GM23338 (cell line): Measurements from ENCODE around the gene TMEM87B. TPM values are rescaled to one million over a fixed set of nuclear protein-coding genes. Genes with fewer than 3 reads are reported as not detected.

Experiments
- ATAC-seq: fragments of 200-7000 bp; cut with Tn5 transposase; 3 replicates; pipeline ENCODE4 v1.9.1; 2020
- DNase-seq: peaks from one replicate; pipeline ENCODE4 v3.0.0-alpha.2; 2015; ENCODE audit warnings: low spot score
- H2AFZ ChIP-seq: fragments of 200-600 bp; sonication (generic); 2 replicates; pipeline ENCODE4 v1.8.0; 2016; ENCODE audit warnings: antibody characterized with exemption, mild to moderate bottlenecking, moderate library complexity
- H3F3A ChIP-seq: fragments of 200-600 bp; sonication (generic); replicated peaks from 2 replicates; pipeline ENCODE4 v1.8.0; 2017; ENCODE audit warnings: antibody characterized with exemption, mixed run types, low read depth
- H3K27ac ChIP-seq: fragments of 200-600 bp; sonication (generic); 2 replicates; pipeline ENCODE4 v1.6.1; 2016; ENCODE audit warnings: low read depth
- H3K27me3 ChIP-seq: fragments of 200-600 bp; sonication (generic); 2 replicates; pipeline ENCODE4 v1.8.0; 2016; ENCODE audit warnings: mild to moderate bottlenecking, mixed run types, moderate library complexity; ENCODE audit not compliant: insufficient read depth
- H3K36me3 ChIP-seq: fragments of 200-600 bp; sonication (generic); 2 replicates; pipeline ENCODE4 v1.8.0; 2016; ENCODE audit warnings: mild to moderate bottlenecking; ENCODE audit not compliant: insufficient read depth
- H3K4me1 ChIP-seq: fragments of 200-600 bp; sonication (generic); 2 replicates; pipeline ENCODE4 v1.8.0; 2016; ENCODE audit warnings: mild to moderate bottlenecking, moderate library complexity; ENCODE audit not compliant: insufficient read depth
- H3K4me2 ChIP-seq: fragments of 200-600 bp; sonication (generic); 2 replicates; pipeline ENCODE4 v1.7.1; 2017; ENCODE audit warnings: mixed run types
- H3K4me3 ChIP-seq: fragments of 200-600 bp; sonication (generic); 2 replicates; pipeline ENCODE4 v1.6.1; 2016; ENCODE audit warnings: mixed run types
- H3K79me2 ChIP-seq: fragments of 200-600 bp; sonication (generic); replicated peaks from 2 replicates; pipeline ENCODE4 v1.8.0; 2017; ENCODE audit warnings: mild to moderate bottlenecking; ENCODE audit not compliant: insufficient read depth
- H3K9me2 ChIP-seq: fragments of 200-600 bp; sonication (generic); 2 replicates; pipeline ENCODE4 v1.8.0; 2017; ENCODE audit not compliant: insufficient read depth
- H4K20me1 ChIP-seq: fragments of 200-600 bp; sonication (generic); replicated peaks from 2 replicates; pipeline ENCODE4 v1.8.0; 2017; ENCODE audit warnings: mild to moderate bottlenecking; ENCODE audit not compliant: insufficient read depth
- H3K27ac Mint-ChIP-seq: 2 replicates; pipeline ENCODE4 v1.8.0; 2020; ENCODE audit warnings: inconsistent platforms, mild to moderate bottlenecking, moderate library complexity, mixed read lengths
- H3K27me3 Mint-ChIP-seq: 3 replicates; pipeline ENCODE4 v1.8.0; 2022; ENCODE audit warnings: low read depth, mild to moderate bottlenecking, moderate library complexity, mixed read lengths, inconsistent platforms; ENCODE audit not compliant: insufficient read depth, poor library complexity
- H3K36me3 Mint-ChIP-seq: 3 replicates; pipeline ENCODE4 v1.8.0; 2021; ENCODE audit warnings: low read depth, mild to moderate bottlenecking, inconsistent platforms, moderate library complexity, mixed read lengths
- H3K4me1 Mint-ChIP-seq: 3 replicates; pipeline ENCODE4 v1.8.0; 2020; ENCODE audit warnings: mild to moderate bottlenecking, inconsistent platforms, mixed read lengths
- H3K4me3 Mint-ChIP-seq: 3 replicates; pipeline ENCODE4 v1.8.0; 2021; ENCODE audit warnings: moderate library complexity, mild to moderate bottlenecking, inconsistent platforms, mixed read lengths
- H3K9me3 Mint-ChIP-seq: 3 replicates; pipeline ENCODE4 v1.8.0; 2020; ENCODE audit warnings: moderate library complexity, mild to moderate bottlenecking, inconsistent platforms, mixed read lengths
- CREB1 ChIP-seq: fragments of 250-450 bp; sonication (Bioruptor Pico); IDR thresholded peaks from 2 replicates; pipeline ENCODE4 v1.5.0; 2020; ENCODE audit warnings: low read depth, mild to moderate bottlenecking, moderate library complexity
- EZH2 ChIP-seq: fragments of 200-600 bp; sonication (generic); IDR thresholded peaks from one replicate; pipeline ENCODE4 v1.8.0; 2017; ENCODE audit warnings: antibody characterized with exemption, mild to moderate bottlenecking, low read depth; ENCODE audit not compliant: unreplicated experiment
- EZH2phosphoT487 ChIP-seq: fragments of 200-600 bp; sonication (generic); IDR thresholded peaks from one replicate; pipeline ENCODE4 v1.8.1; 2018; ENCODE audit warnings: antibody characterized with exemption; ENCODE audit not compliant: unreplicated experiment
- JUNB ChIP-seq: IDR thresholded peaks from one replicate; pipeline ENCODE4 v1.6.1; 2016; ENCODE audit warnings: antibody characterized with exemption; ENCODE audit not compliant: unreplicated experiment
- NANOG ChIP-seq: IDR thresholded peaks from 2 replicates; pipeline ENCODE4 v1.6.1; 2016; ENCODE audit warnings: antibody characterized with exemption, borderline replicate concordance
- STAT1 ChIP-seq: IDR thresholded peaks from one replicate; pipeline ENCODE4 v1.6.1; 2016; ENCODE audit warnings: antibody characterized with exemption; ENCODE audit not compliant: unreplicated experiment
- ZNF331 ChIP-seq: fragments of 250-450 bp; sonication (Bioruptor Pico); IDR thresholded peaks from 2 replicates; pipeline ENCODE4 v1.5.0; 2020; ENCODE audit warnings: low read depth, mild to moderate bottlenecking, moderate library complexity
- polyA plus RNA-seq: library from polyadenylated mRNA; unstranded; fragments of >200 nt; fragmentation: Nextera tagmentation; extraction: Ambion mirVana; gene quantifications from 2 replicates; pipeline ENCODE4 v1.2.1, GENCODE V29; 2016
- total RNA-seq: library from RNA; depleted of rRNA; stranded (reverse); fragments of >200 nt; shearing (Covaris generic); gene quantifications from 2 replicates; pipeline ENCODE4 v1.2.3, GENCODE V29; 2014
- TF ChIP-seq, protein P1 (sequence below), 2 experiments: fragments of 200-600 bp in 1 of 2; sonication (generic) in 1 of 2; conservative IDR thresholded peaks; 2 replicates each; pipeline versions ENCODE4 v1.5.1 to v1.6.1; 2016 to 2017; ENCODE audit warnings: antibody characterized with exemption in 2 of 2, low read depth in 2 of 2, mild to moderate bottlenecking in 2 of 2, moderate library complexity in 1 of 2
- TF ChIP-seq, protein P2 (sequence below): IDR thresholded peaks from 2 replicates; pipeline ENCODE4 v1.6.1; 2016; ENCODE audit warnings: antibody characterized with exemption
- TF ChIP-seq, protein P3 (sequence below): IDR thresholded peaks from one replicate; pipeline ENCODE4 v1.6.1; 2018; ENCODE audit warnings: antibody characterized with exemption; ENCODE audit not compliant: unreplicated experiment

TMEM87B gene
- total and polyA plus RNA-seq, 2 experiments from 2014 or later: 7.0 to 15.4 TPM

DNA sequence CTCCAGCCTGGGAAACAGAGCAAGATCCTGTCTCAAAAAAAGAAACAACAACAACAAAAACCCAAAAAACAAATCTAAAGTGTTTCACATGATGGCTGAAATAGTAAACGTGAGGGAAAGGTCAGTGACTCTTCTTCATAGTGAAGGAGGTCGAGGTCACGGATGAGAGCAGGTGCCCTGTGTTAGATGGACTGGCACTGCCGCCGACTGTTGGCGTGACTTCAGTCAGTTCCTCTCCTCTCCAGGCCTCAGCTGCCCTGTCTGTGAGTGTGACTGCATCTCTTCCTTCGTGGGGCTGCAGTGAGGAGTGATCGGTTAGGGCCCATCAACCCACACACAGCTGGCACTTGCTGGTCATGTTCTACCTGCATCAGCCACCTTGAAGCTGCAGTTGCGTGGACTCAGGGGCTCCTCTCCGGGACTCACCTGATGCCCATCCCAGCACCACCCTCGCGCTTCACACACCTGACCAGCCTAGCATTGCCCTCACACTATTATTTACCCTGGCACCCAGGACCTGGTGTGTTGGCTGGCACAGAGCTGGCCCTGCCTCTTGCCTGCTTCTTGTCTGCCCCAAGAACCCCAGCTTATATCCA lies 30.1 kb upstream of the TMEM87B start:
- H3K36me3 Mint-ChIP-seq: peaks cover 5% of the 10 kb centered on the region; the same call in 2 of the 3 replicates
- Histone ChIP-seq H3K79me2 (no peaks in the 10 kb centered on the region), H3K4me2 (no peak overlapping the region), H2AFZ (no peak overlapping the region), H3F3A (no peaks in the 10 kb centered on the region), H3K36me3 (no peaks in the 10 kb centered on the region), H3K4me3 (no peak overlapping the region), H3K27me3 (no peaks in the 10 kb centered on the region), H3K9me2 (no peaks in the 10 kb centered on the region), H3K27ac (no peak overlapping the region), H3K4me1 (no peaks in the 10 kb centered on the region), H4K20me1 (no peaks in the 10 kb centered on the region)
- no peaks in the 10 kb centered on the region for H3K9me3 Mint-ChIP-seq
- H3K27ac Mint-ChIP-seq: no peak overlapping the region
- H3K27me3 Mint-ChIP-seq: peaks cover 2% of the 10 kb centered on the region
- peaks cover 5% of the 10 kb centered on the region; the same call in 2 of the 3 replicates for H3K4me1 Mint-ChIP-seq
- no peak for TF ChIP-seq CREB1 (CRISPR knock-in tag)
- no peak for TF ChIP-seq EZH2
- TF ChIP-seq, protein P1, sequence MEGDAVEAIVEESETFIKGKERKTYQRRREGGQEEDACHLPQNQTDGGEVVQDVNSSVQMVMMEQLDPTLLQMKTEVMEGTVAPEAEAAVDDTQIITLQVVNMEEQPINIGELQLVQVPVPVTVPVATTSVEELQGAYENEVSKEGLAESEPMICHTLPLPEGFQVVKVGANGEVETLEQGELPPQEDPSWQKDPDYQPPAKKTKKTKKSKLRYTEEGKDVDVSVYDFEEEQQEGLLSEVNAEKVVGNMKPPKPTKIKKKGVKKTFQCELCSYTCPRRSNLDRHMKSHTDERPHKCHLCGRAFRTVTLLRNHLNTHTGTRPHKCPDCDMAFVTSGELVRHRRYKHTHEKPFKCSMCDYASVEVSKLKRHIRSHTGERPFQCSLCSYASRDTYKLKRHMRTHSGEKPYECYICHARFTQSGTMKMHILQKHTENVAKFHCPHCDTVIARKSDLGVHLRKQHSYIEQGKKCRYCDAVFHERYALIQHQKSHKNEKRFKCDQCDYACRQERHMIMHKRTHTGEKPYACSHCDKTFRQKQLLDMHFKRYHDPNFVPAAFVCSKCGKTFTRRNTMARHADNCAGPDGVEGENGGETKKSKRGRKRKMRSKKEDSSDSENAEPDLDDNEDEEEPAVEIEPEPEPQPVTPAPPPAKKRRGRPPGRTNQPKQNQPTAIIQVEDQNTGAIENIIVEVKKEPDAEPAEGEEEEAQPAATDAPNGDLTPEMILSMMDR (conservative IDR thresholded peaks at IDR 0.05; ENCODE audit: low read depth in 2 of 2): no peak
- TF ChIP-seq, protein P2, sequence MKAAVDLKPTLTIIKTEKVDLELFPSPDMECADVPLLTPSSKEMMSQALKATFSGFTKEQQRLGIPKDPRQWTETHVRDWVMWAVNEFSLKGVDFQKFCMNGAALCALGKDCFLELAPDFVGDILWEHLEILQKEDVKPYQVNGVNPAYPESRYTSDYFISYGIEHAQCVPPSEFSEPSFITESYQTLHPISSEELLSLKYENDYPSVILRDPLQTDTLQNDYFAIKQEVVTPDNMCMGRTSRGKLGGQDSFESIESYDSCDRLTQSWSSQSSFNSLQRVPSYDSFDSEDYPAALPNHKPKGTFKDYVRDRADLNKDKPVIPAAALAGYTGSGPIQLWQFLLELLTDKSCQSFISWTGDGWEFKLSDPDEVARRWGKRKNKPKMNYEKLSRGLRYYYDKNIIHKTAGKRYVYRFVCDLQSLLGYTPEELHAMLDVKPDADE: no peak
- no peak for TF ChIP-seq STAT1
- TF ChIP-seq EZH2phosphoT487: no peak
- TF ChIP-seq, protein P3, sequence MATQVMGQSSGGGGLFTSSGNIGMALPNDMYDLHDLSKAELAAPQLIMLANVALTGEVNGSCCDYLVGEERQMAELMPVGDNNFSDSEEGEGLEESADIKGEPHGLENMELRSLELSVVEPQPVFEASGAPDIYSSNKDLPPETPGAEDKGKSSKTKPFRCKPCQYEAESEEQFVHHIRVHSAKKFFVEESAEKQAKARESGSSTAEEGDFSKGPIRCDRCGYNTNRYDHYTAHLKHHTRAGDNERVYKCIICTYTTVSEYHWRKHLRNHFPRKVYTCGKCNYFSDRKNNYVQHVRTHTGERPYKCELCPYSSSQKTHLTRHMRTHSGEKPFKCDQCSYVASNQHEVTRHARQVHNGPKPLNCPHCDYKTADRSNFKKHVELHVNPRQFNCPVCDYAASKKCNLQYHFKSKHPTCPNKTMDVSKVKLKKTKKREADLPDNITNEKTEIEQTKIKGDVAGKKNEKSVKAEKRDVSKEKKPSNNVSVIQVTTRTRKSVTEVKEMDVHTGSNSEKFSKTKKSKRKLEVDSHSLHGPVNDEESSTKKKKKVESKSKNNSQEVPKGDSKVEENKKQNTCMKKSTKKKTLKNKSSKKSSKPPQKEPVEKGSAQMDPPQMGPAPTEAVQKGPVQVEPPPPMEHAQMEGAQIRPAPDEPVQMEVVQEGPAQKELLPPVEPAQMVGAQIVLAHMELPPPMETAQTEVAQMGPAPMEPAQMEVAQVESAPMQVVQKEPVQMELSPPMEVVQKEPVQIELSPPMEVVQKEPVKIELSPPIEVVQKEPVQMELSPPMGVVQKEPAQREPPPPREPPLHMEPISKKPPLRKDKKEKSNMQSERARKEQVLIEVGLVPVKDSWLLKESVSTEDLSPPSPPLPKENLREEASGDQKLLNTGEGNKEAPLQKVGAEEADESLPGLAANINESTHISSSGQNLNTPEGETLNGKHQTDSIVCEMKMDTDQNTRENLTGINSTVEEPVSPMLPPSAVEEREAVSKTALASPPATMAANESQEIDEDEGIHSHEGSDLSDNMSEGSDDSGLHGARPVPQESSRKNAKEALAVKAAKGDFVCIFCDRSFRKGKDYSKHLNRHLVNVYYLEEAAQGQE: no peak
- TF ChIP-seq NANOG: no peak
- TF ChIP-seq JUNB: no peak
- no peak for TF ChIP-seq ZNF331
- ATAC-seq: no peak
- DNase-seq: no peak
- no peak overlapping the region for H3K4me3 Mint-ChIP-seq
